GM12878 (cell line): ENCODE results near the gene BMAL2. TPM values are rescaled to one million over a fixed set of nuclear protein-coding genes. Genes with fewer than 3 reads are reported as not detected.
A peak's percentile ranks its signal among the peaks of the same experiment; 100 is the strongest.

Experiments used
- SIX5 ChIP-seq: IDR thresholded peaks from 2 replicates; pipeline ENCODE4 v1.6.1; 2011; ENCODE audit warnings: mild to moderate bottlenecking, low read depth, low read length, moderate library complexity; ENCODE audit not compliant: severe bottlenecking
- SMC3 ChIP-seq: IDR thresholded peaks from 2 replicates; pipeline ENCODE4 v1.6.1; 2011; ENCODE audit warnings: low read length, improper control_type of control experiment, borderline replicate concordance
- polyA plus RNA-seq, 11 experiments: library from polyadenylated mRNA; depleted of rRNA in 4 of 11; unstranded in 6 of 11; stranded (reverse) in 5 of 11; fragments of >200 nt; fragmentation: Nextera tagmentation in 4 of 11; fragmentation: Illumina TruSeq in 1 of 11; extraction: Ambion mirVana in 4 of 11; extraction: Trizol in 1 of 11; gene quantifications; 1 replicate in 1 of 11; 2 replicates in 10 of 11; pipeline versions ENCODE4 v1.2.1 to v1.2.3, GENCODE V29; 2011 to 2016; ENCODE audit warnings: inconsistent platforms in 2 of 11, missing spikeins in 2 of 11, low read depth in 1 of 11
- total RNA-seq, 4 experiments: library from RNA; depleted of rRNA in 3 of 4; stranded (reverse); fragments of >200 nt in 3 of 4; fragmentation: Illumina TruSeq in 1 of 4; extraction: Trizol in 1 of 4; gene quantifications; 2 replicates each; pipeline versions ENCODE4 v1.2.1 to v1.2.3, GENCODE V29; 2013 to 2021
- TF ChIP-seq, protein P1 (sequence below): fragments of 450-650 bp; IDR thresholded peaks from 2 replicates; pipeline ENCODE4 v1.6.1; 2018; ENCODE audit warnings: mild to moderate bottlenecking, low read depth, moderate library complexity; ENCODE audit not compliant: partially characterized antibody
- TF ChIP-seq, protein P2 (sequence below): fragments of 450-650 bp; IDR thresholded peaks from 2 replicates; pipeline ENCODE4 v1.6.1; 2017; ENCODE audit warnings: borderline replicate concordance
- TF ChIP-seq, protein P3 (sequence below): fragments of 450-650 bp; IDR thresholded peaks from 2 replicates; pipeline ENCODE4 v1.6.1; 2016; ENCODE audit warnings: mild to moderate bottlenecking, moderate library complexity, borderline replicate concordance

BMAL2 gene
- total and polyA plus RNA-seq, 10 of the 15 experiments (the other 5 are each of a cell fraction or from before 2014, with no cell fraction given): 7.9 to 53.6 (median 35.5) TPM

DNA sequence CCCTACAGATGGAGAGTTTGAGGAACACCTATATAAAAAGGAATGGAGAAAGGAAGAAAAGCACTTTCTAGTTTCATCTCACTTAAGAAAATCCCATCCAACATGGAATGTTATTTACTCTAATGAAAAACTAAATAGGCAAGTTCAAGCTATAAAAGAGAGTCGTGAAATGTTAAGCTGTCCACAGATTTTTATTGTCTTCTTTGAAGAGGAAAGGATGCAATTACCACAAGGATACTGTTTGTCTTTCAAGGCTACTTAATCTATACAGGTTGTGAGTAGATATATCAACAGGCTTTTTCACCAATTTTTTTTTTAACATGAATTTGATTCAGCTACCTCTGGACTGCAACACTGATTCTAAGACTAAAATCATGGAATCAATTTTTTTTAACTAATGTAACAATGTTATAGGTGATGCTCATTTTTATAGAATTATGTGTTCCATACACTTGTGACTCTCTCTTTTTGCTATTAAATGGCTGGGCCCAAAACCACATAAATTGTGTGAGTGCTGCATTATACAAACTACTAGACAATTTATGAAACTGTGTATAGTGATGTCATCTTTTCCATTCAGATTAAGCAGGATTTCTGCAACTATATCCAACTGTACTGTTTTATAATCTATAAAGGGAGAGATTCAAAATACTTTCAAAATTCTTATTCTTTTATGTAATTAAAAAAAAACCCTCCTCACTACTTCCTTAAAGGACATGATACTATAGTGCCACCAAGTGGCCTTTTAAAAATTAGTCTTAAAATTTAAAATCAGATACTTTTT, 26.8 kb upstream of the BMAL2 start (continued):
- TF ChIP-seq, protein P1, sequence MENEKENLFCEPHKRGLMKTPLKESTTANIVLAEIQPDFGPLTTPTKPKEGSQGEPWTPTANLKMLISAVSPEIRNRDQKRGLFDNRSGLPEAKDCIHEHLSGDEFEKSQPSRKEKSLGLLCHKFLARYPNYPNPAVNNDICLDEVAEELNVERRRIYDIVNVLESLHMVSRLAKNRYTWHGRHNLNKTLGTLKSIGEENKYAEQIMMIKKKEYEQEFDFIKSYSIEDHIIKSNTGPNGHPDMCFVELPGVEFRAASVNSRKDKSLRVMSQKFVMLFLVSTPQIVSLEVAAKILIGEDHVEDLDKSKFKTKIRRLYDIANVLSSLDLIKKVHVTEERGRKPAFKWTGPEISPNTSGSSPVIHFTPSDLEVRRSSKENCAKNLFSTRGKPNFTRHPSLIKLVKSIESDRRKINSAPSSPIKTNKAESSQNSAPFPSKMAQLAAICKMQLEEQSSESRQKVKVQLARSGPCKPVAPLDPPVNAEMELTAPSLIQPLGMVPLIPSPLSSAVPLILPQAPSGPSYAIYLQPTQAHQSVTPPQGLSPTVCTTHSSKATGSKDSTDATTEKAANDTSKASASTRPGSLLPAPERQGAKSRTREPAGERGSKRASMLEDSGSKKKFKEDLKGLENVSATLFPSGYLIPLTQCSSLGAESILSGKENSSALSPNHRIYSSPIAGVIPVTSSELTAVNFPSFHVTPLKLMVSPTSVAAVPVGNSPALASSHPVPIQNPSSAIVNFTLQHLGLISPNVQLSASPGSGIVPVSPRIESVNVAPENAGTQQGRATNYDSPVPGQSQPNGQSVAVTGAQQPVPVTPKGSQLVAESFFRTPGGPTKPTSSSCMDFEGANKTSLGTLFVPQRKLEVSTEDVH: no peak
- TF ChIP-seq, protein P2, sequence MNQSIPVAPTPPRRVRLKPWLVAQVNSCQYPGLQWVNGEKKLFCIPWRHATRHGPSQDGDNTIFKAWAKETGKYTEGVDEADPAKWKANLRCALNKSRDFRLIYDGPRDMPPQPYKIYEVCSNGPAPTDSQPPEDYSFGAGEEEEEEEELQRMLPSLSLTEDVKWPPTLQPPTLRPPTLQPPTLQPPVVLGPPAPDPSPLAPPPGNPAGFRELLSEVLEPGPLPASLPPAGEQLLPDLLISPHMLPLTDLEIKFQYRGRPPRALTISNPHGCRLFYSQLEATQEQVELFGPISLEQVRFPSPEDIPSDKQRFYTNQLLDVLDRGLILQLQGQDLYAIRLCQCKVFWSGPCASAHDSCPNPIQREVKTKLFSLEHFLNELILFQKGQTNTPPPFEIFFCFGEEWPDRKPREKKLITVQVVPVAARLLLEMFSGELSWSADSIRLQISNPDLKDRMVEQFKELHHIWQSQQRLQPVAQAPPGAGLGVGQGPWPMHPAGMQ: no peak
- no peak for TF ChIP-seq SIX5
- TF ChIP-seq, protein P3, sequence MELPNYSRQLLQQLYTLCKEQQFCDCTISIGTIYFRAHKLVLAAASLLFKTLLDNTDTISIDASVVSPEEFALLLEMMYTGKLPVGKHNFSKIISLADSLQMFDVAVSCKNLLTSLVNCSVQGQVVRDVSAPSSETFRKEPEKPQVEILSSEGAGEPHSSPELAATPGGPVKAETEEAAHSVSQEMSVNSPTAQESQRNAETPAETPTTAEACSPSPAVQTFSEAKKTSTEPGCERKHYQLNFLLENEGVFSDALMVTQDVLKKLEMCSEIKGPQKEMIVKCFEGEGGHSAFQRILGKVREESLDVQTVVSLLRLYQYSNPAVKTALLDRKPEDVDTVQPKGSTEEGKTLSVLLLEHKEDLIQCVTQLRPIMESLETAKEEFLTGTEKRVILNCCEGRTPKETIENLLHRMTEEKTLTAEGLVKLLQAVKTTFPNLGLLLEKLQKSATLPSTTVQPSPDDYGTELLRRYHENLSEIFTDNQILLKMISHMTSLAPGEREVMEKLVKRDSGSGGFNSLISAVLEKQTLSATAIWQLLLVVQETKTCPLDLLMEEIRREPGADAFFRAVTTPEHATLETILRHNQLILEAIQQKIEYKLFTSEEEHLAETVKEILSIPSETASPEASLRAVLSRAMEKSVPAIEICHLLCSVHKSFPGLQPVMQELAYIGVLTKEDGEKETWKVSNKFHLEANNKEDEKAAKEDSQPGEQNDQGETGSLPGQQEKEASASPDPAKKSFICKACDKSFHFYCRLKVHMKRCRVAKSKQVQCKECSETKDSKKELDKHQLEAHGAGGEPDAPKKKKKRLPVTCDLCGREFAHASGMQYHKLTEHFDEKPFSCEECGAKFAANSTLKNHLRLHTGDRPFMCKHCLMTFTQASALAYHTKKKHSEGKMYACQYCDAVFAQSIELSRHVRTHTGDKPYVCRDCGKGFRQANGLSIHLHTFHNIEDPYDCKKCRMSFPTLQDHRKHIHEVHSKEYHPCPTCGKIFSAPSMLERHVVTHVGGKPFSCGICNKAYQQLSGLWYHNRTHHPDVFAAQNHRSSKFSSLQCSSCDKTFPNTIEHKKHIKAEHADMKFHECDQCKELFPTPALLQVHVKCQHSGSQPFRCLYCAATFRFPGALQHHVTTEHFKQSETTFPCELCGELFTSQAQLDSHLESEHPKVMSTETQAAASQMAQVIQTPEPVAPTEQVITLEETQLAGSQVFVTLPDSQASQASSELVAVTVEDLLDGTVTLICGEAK: no peak
- peak; percentile 56; the same call in 1 of the 2 replicates for TF ChIP-seq SMC3
